WI38 (cell line): ENCODE results near the gene TMEM176B.

Source experiments
- H3K4me3 ChIP-seq: 2 replicates; pipeline ENCODE4 v1.5.1; 2011; ENCODE audit warnings: low read depth, mild to moderate bottlenecking, control low read depth, low read length
- TF ChIP-seq, protein P1 (sequence below): IDR thresholded peaks from 2 replicates; pipeline ENCODE4 v1.5.1; 2012; ENCODE audit warnings: low read depth, mild to moderate bottlenecking, control low read depth, low read length

The TMEM176B gene

DNA sequence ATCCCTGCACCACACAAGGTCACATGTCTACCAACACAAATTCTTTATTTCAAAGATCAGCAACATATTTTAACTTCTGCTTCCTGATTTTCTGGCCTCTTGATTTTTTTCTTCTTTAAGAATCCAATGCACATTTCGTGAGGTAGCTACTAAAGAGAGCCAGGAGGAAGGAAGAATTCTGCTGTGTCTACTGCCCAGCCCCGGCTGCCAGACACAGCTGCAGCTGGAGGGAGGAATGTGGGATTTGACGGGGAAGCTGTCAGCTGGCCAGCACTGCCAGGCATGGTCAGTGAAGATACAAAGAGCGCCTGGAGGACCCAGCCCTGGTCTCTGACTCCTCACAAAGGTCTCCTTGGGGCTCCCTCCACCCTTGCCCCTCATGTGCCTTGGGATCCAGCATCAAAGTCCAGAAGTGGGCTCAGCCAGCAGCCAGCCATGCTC lies 45.3 kb upstream of the TMEM176B start:
- TF ChIP-seq, protein P1, sequence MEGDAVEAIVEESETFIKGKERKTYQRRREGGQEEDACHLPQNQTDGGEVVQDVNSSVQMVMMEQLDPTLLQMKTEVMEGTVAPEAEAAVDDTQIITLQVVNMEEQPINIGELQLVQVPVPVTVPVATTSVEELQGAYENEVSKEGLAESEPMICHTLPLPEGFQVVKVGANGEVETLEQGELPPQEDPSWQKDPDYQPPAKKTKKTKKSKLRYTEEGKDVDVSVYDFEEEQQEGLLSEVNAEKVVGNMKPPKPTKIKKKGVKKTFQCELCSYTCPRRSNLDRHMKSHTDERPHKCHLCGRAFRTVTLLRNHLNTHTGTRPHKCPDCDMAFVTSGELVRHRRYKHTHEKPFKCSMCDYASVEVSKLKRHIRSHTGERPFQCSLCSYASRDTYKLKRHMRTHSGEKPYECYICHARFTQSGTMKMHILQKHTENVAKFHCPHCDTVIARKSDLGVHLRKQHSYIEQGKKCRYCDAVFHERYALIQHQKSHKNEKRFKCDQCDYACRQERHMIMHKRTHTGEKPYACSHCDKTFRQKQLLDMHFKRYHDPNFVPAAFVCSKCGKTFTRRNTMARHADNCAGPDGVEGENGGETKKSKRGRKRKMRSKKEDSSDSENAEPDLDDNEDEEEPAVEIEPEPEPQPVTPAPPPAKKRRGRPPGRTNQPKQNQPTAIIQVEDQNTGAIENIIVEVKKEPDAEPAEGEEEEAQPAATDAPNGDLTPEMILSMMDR, result no peak
- H3K4me3 ChIP-seq, result no peak overlapping the region

DNA sequence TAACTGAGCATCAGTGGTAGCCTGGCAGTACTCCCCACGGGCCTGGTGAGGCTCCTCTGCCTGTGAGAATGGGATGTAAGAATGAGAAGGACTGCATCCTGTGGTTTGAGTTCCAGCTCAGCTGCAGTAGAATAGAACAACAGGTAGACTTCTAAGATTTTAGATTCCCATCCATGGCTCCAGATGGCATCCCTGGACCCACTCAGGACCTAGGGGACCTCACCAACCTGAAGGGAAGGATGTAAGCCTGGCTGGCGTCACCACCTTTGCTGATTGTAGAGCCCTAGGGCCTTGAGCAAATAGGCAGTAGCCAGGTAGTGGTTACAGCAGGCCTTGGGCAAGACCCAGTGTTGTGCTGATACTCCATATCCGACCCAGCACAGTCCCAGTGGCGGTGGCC lies 42.6 kb upstream of the TMEM176B start:
- TF ChIP-seq, protein P1, result no peak
- H3K4me3 ChIP-seq, result no peak overlapping the region

DNA sequence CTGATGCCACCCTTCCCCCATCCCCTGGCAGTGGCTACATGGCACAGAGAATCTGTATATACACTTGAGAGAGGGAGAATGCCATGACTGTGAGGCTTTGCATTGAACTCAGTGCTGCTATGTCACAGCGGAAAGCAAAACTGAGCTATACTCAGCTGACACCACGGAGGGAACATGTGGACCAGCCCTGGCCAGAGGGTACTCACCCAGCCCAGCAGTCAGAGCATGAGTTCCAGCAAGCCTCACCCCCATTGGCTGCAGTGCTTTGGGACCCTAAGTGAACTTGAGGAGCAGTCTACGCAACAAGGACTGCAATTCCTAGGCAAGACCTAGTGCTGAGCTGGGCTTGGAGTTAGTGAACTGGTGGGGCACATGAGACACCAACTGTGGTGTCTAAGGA lies 41.9 kb upstream of the TMEM176B start:
- no peak overlapping the region for H3K4me3 ChIP-seq
- TF ChIP-seq, protein P1, result no peak

DNA sequence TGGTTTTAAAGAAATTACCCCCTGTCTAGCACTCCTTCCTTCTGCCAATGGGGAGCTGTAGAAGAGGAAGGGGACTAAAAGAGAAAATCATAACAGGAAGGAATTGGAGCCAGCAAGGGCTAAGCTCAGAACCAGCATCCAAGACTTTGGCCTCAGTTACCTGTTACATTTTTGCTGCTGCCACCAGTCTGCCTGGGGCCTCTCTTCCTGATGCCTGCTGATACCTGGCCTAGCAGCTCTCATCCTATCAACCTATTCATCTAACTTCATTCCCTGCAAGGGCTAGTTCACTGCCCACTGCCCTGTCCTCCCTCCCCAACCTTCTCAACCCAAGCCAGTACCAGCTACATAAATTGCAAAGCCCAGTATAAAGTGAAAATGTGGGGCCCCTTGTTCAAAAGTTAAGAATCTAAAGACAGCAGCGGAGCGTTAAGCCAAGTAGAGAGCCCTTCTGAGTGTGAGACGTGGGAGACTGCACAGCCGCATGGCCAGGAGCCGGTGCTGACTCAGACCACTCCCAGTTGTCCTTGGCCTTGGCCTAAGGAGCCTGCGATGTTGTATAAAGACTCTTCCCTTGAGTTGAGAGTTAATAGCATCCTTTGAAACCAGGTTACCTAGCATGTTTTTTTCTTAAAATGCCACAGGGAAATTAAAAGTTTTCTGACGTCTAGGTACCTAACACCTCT lies 38.9 kb upstream of the TMEM176B start:
- TF ChIP-seq, protein P1, result no peak
- no peak overlapping the region for H3K4me3 ChIP-seq

DNA sequence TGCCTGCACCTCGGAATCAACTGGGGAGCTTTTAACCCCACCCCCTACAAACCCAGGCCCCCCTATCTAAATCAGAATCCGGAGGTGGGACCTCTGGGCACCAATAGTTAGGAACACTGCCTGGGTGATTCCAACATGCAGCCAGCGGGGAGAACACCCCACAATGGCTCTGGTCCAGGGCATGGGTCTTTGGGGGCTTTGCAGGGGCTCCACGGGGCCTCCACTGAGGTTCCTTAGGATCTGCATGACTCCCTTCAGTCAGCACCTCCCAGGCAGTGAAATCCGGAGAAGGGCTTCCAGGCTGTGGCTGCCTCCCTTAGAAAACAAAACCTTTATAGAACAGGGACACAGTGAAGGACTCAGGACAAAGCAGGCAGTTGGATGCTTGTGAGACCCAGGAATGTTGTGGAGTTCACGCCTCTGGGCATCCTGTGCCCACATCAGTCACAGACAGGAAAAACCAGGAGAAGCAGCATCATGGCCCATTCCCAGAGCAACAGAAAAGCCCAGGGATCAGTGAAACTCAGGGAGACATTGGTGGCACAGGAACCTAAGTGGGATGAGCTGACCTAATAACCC lies 35.6 kb upstream of the TMEM176B start:
- TF ChIP-seq, protein P1, result no peak
- no peak overlapping the region for H3K4me3 ChIP-seq

DNA sequence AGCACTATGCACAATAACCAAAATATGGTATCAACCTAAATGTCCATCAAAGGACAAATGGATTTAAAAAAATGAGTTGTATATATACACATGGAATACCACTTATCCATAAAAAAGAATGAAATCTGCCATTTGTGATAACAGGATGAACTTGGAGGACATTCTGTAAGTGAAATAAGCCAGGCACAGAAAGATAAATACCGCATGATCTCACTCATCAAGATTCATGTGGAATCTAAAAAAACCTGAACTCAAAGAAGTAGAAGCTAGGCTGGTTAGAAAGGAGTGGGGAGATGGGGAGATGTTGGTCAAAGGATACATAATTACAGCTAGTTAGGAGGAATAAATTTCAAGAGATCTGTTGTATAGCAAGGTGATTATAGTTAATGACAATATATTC lies 34.9 kb upstream of the TMEM176B start:
- TF ChIP-seq, protein P1, result no peak
- no peak overlapping the region for H3K4me3 ChIP-seq

DNA sequence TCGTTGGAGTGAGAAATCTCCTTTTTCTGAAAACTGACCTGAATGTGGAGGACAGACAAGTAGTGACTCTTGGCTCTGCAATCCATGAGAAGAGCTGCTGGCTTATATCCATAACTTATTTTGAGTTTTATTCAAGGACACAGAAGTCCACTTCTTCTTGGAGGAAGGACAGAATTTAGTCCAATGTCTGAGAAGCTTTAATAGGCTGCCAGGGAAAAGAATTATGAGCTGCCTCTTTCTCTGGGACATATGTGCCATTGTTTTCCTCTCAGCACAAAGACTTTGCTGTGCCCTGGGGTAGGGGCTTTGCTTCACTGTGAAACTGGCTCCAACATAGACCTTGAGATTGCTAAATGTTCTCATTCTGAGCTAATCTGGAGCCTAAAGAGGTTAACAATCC lies 31.7 kb upstream of the TMEM176B start:
- H3K4me3 ChIP-seq, result no peak overlapping the region
- TF ChIP-seq, protein P1, result no peak
